ENCODE results near the gene EMILIN2.

- TF ChIP-seq CTCF (IDR thresholded peaks at IDR 0.05) (no peak), ATF6 (CRISPR knock-in tag; IDR thresholded peaks at IDR 0.05) (no peak), JAZF1 (CRISPR knock-in tag; IDR thresholded peaks at IDR 0.05) (no peak), ETV6 (CRISPR knock-in tag; IDR thresholded peaks at IDR 0.05) (no peak), ZNF232 (CRISPR knock-in tag; IDR thresholded peaks at IDR 0.05) (no peak), JUN (CRISPR knock-in tag; IDR thresholded peaks at IDR 0.05) (no peak), ZBTB21 (CRISPR knock-in tag; IDR thresholded peaks at IDR 0.05; ENCODE audit: borderline replicate concordance) (no peak), TP53 (CRISPR knock-in tag; IDR thresholded peaks at IDR 0.05) (no peak), ZNF396 (CRISPR knock-in tag; IDR thresholded peaks at IDR 0.05; ENCODE audit: borderline replicate concordance) (no peak)
- TF ChIP-seq, protein P1, sequence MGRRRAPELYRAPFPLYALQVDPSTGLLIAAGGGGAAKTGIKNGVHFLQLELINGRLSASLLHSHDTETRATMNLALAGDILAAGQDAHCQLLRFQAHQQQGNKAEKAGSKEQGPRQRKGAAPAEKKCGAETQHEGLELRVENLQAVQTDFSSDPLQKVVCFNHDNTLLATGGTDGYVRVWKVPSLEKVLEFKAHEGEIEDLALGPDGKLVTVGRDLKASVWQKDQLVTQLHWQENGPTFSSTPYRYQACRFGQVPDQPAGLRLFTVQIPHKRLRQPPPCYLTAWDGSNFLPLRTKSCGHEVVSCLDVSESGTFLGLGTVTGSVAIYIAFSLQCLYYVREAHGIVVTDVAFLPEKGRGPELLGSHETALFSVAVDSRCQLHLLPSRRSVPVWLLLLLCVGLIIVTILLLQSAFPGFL (CRISPR knock-in tag; IDR thresholded peaks at IDR 0.05; ENCODE audit: borderline replicate concordance), result no peak
- TF ChIP-seq, protein P2, sequence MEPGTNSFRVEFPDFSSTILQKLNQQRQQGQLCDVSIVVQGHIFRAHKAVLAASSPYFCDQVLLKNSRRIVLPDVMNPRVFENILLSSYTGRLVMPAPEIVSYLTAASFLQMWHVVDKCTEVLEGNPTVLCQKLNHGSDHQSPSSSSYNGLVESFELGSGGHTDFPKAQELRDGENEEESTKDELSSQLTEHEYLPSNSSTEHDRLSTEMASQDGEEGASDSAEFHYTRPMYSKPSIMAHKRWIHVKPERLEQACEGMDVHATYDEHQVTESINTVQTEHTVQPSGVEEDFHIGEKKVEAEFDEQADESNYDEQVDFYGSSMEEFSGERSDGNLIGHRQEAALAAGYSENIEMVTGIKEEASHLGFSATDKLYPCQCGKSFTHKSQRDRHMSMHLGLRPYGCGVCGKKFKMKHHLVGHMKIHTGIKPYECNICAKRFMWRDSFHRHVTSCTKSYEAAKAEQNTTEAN (CRISPR knock-in tag; IDR thresholded peaks at IDR 0.05), result no peak
- TF ChIP-seq, protein P3, sequence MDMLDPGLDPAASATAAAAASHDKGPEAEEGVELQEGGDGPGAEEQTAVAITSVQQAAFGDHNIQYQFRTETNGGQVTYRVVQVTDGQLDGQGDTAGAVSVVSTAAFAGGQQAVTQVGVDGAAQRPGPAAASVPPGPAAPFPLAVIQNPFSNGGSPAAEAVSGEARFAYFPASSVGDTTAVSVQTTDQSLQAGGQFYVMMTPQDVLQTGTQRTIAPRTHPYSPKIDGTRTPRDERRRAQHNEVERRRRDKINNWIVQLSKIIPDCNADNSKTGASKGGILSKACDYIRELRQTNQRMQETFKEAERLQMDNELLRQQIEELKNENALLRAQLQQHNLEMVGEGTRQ (CRISPR knock-in tag; IDR thresholded peaks at IDR 0.05), result no peak
- TF ChIP-seq, protein P4, sequence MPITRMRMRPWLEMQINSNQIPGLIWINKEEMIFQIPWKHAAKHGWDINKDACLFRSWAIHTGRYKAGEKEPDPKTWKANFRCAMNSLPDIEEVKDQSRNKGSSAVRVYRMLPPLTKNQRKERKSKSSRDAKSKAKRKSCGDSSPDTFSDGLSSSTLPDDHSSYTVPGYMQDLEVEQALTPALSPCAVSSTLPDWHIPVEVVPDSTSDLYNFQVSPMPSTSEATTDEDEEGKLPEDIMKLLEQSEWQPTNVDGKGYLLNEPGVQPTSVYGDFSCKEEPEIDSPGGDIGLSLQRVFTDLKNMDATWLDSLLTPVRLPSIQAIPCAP (CRISPR knock-in tag; IDR thresholded peaks at IDR 0.05), result no peak
These were observed 51.4 kb downstream of the EMILIN2 start for GRCh38 chr18:2898186-2898640.

Data from WTC11 (cell line).